Lung (tissue), 16 donors: ENCODE results near the gene SLC17A2. TPM values are rescaled to one million over a fixed set of nuclear protein-coding genes. Genes with fewer than 3 reads are reported as not detected.

Source experiments
- ATAC-seq: fragments of 200-7000 bp; cut with Tn5 transposase; one replicate; pipeline ENCODE4 v1.9.1; 2020; ENCODE audit warnings: moderate number of reproducible peaks; ENCODE audit not compliant: insufficient read depth, low FRiP score
- DNase-seq, 3 donors: peaks; one replicate each; pipeline ENCODE4 v3.0.0-alpha.2; 2013 to 2017
- H3K27ac ChIP-seq, 2 donors: one replicate each; pipeline ENCODE4 v1.5.1; 2013; ENCODE audit warnings: mild to moderate bottlenecking in 2 of 2, moderate library complexity in 2 of 2, control low read depth in 1 of 2, inconsistent platforms in 1 of 2, low read depth in 1 of 2, low read length in 1 of 2
- H3K27me3 ChIP-seq, 3 donors: one replicate each; pipeline ENCODE4 v1.5.1; 2013; ENCODE audit warnings: low read length in 2 of 3; ENCODE audit not compliant: control insufficient read depth in 3 of 3, insufficient read depth in 3 of 3
- H3K36me3 ChIP-seq, 4 donors: one replicate each; pipeline ENCODE4 v1.5.1; 2013; ENCODE audit warnings: low read length in 4 of 4, mild to moderate bottlenecking in 1 of 4, moderate library complexity in 1 of 4; ENCODE audit not compliant: control insufficient read depth in 4 of 4, insufficient read depth in 4 of 4
- H3K4me1 ChIP-seq, 5 donors: one replicate each; pipeline ENCODE4 v1.5.1; 2013; ENCODE audit warnings: low read length in 5 of 5, mild to moderate bottlenecking in 2 of 5, moderate library complexity in 1 of 5; ENCODE audit not compliant: control insufficient read depth in 5 of 5, insufficient read depth in 5 of 5
- H3K4me3 ChIP-seq: one replicate; pipeline ENCODE4 v1.5.1; 2013; ENCODE audit warnings: mild to moderate bottlenecking, control low read depth, moderate library complexity
- H3K9ac ChIP-seq, 2 donors: one replicate each; pipeline ENCODE4 v1.5.1; 2013; ENCODE audit warnings: low read length in 2 of 2, control low read depth in 1 of 2; ENCODE audit not compliant: insufficient read depth in 1 of 2
- H3K9me3 ChIP-seq, 4 donors: one replicate each; pipeline ENCODE4 v1.5.1; 2013; ENCODE audit warnings: low read length in 3 of 4, mild to moderate bottlenecking in 1 of 4, moderate library complexity in 1 of 4; ENCODE audit not compliant: control insufficient read depth in 4 of 4, insufficient read depth in 3 of 4
- CTCF ChIP-seq: IDR thresholded peaks from 2 replicates; pipeline ENCODE4 v1.5.1; 2012; ENCODE audit warnings: mild to moderate bottlenecking; ENCODE audit errors: control extremely low read depth, extremely low read depth
- WGBS, 2 donors: extraction: QIAGEN DNeasy Blood & Tissue Kit; methylation state at CpG; one replicate each; pipeline ENCODE4 v1.1.7; 2013; 5-methylcytosine and 5-hydroxymethylcytosine counted together
- long read RNA-seq, 5 donors: transcript quantifications; one replicate each; lab custom pipeline, GENCODE V29; 2026
- polyA plus RNA-seq, 2 donors: library from polyadenylated mRNA; stranded (reverse); fragments of 200-250 nt; gene quantifications; one replicate each; pipeline ENCODE4 v1.2.1, GENCODE V29; 2013
- total RNA-seq, 2 donors: library from RNA; depleted of rRNA in 1 of 2; stranded (reverse); fragments of >200 nt in 1 of 2; gene quantifications; one replicate each; pipeline ENCODE4 v1.2.1, GENCODE V29; 2014 to 2021
- donor health status: control.
- donor health status: control.
- donor health status: Bipolar disorder and iron deficiency.
- donor health status: healthy.
- donor health status: DM: yes; HTN: yes; CAD: no.

SLC17A2 gene
- total RNA-seq (not detected), polyA plus RNA-seq (not detected)
- long read RNA-seq, donor 1, partial matches to known transcripts: 20 of 20 reads
- long read RNA-seq, donor 1, other reads (novel, unspliced or antisense): 0 of 20 reads
- long read RNA-seq, donor 2: 0 reads
- long read RNA-seq, donor 3: 0 reads
- long read RNA-seq, donor 4: 0 reads
- long read RNA-seq, donor 5: 0 reads

- ATAC-seq (no peak), DNase-seq (no peak)
- no peak within 1 kb of the TSS for H3K4me3 ChIP-seq
- 79 to 82% methylated on average over 9 of the region's 9 CpGs for WGBS, 2 donors
- no peaks in the 10 kb centered on the region for H3K36me3 ChIP-seq
- no peak within 1 kb of the TSS for H3K9ac ChIP-seq
- peaks cover 0 to 3% (median 0%) of the 10 kb centered on the region in 3 donors for H3K27me3 ChIP-seq
- H3K9me3 ChIP-seq: no peaks in the 10 kb centered on the region
- H3K27ac ChIP-seq: no peak within 1 kb of the TSS
- peaks cover 0 to 3% (median 0%) of the 10 kb centered on the region in 5 donors for H3K4me1 ChIP-seq
- no peak for TF ChIP-seq CTCF
These were observed at the start of gene SLC17A2 for GRCh38 chr6:25930532-25931410. Gene SLC17A2 (minus strand): TSS chr6:25930691. CDS start chr6:25925796, 4,895 bp downstream.

GRCh38 chr6:25975923-25976560 lies 45.6 kb upstream of the SLC17A2 start:
- Histone ChIP-seq H3K4me3 (no peak overlapping the region), H3K36me3 (peaks cover 14 to 52% (median 29%) of the 10 kb centered on the region in 4 donors), H3K9me3 (no peaks in the 10 kb centered on the region), H3K4me1 (peaks cover 0 to 9% (median 3%) of the 10 kb centered on the region in 5 donors), H3K27me3 (no peaks in the 10 kb centered on the region), H3K27ac (no peak overlapping the region), H3K9ac (no peak overlapping the region)
- WGBS, 2 donors: 82 to 90% methylated on average over 5 of the region's 5 CpGs
- TF ChIP-seq CTCF: no peak
- ATAC-seq: no peak
- no peak for DNase-seq

GRCh38 chr6:25973923-25974555 lies 43.5 kb upstream of the SLC17A2 start:
- H3K9ac ChIP-seq: no peak overlapping the region
- H3K4me3 ChIP-seq: no peak overlapping the region
- 96 to 97% methylated on average over 2 of the region's 2 CpGs for WGBS, 2 donors
- no peaks in the 10 kb centered on the region for H3K9me3 ChIP-seq
- no peaks in the 10 kb centered on the region for H3K27me3 ChIP-seq
- no peak for TF ChIP-seq CTCF
- H3K4me1 ChIP-seq: peaks cover 0 to 13% (median 6%) of the 10 kb centered on the region in 5 donors
- peaks cover 14 to 54% (median 31%) of the 10 kb centered on the region in 4 donors for H3K36me3 ChIP-seq
- H3K27ac ChIP-seq: no peak overlapping the region
- DNase-seq (no peak), ATAC-seq (no peak)
